GM18507 (cell line): ENCODE measurements around the gene RAD51AP2.

Experiments used
- DNase-seq: peaks from one replicate; pipeline ENCODE4 v3.0.0; 2011; ENCODE audit warnings: low read depth; ENCODE audit not compliant: insufficient read length; ENCODE audit errors: extremely low spot score
- FAIRE-seq: peaks from 2 replicates; lab custom pipeline; 2011; peaks lifted over from hg19 to GRCh38; lab: Jason Lieb, UNC

RAD51AP2 gene

GRCh38 chr2:17476830-17477229, 41.4 kb downstream of the RAD51AP2 start:
- DNase-seq (no peak), FAIRE-seq (no peak)

- FAIRE-seq: no peak
- DNase-seq: no peak
Observed at GRCh38 chr2:17476064-17476463, 42.2 kb downstream of the RAD51AP2 start.

- DNase-seq: no peak
Observed at GRCh38 chr2:17475286-17475685, 43.0 kb downstream of the RAD51AP2 start.

GRCh38 chr2:17471979-17472378, 46.3 kb downstream of the RAD51AP2 start:
- no peak for FAIRE-seq
- DNase-seq: no peak

More at GRCh38 chr2:17475286-17475685, 43.0 kb downstream of the RAD51AP2 start:
- FAIRE-seq: no peak

GRCh38 chr2:17470855-17471641, 47.2 kb downstream of the RAD51AP2 start:
- FAIRE-seq: no peak
- no peak for DNase-seq

GRCh38 chr2:17461087-17461475, 57.2 kb downstream of the RAD51AP2 start:
- FAIRE-seq: no peak
- DNase-seq: no peak
